Neutrophil (primary cell): ENCODE results near the gene MAPK10.

ENCODE experiments used
- H3K27ac ChIP-seq: fragments of 200-600 bp; sonication (generic); 2 replicates; pipeline ENCODE4 v1.5.1; 2016; ENCODE audit warnings: mild to moderate bottlenecking, moderate library complexity
- H3K27me3 ChIP-seq: fragments of 200-600 bp; sonication (generic); 2 replicates; pipeline ENCODE4 v1.6.0; 2016; ENCODE audit warnings: mild to moderate bottlenecking
- H3K36me3 ChIP-seq: fragments of 200-600 bp; sonication (generic); 2 replicates; pipeline ENCODE4 v1.5.1; 2017
- H3K4me1 ChIP-seq, 2 experiments: fragments of 200-600 bp in 1 of 2; sonication (generic) in 1 of 2; 1 replicate in 1 of 2; 2 replicates in 1 of 2; pipeline versions ENCODE4 v1.5.1 to v1.6.1; 2013 to 2016; ENCODE audit warnings: low read depth in 1 of 2, low read length in 1 of 2, mild to moderate bottlenecking in 1 of 2, moderate library complexity in 1 of 2; ENCODE audit not compliant: control insufficient read depth in 1 of 2, insufficient read depth in 1 of 2
- H3K4me3 ChIP-seq, 2 experiments: fragments of 200-600 bp in 1 of 2; sonication (generic) in 1 of 2; 1 replicate in 1 of 2; 2 replicates in 1 of 2; pipeline ENCODE4 v1.5.1; 2013 to 2016; ENCODE audit warnings: low read depth in 1 of 2, low read length in 1 of 2, mild to moderate bottlenecking in 1 of 2, moderate library complexity in 1 of 2
- H3K9me3 ChIP-seq: fragments of 200-600 bp; sonication (generic); 2 replicates; pipeline ENCODE4 v1.5.1; 2016
- CTCF ChIP-seq: fragments of 200-600 bp; sonication (generic); IDR thresholded peaks from 2 replicates; pipeline ENCODE4 v1.5.1; 2016; ENCODE audit warnings: antibody characterized with exemption

Gene MAPK10

GRCh38 chr4:85940151-85940550 lies 419.7 kb downstream of the MAPK10 start:
- Histone ChIP-seq H3K4me3 (no peak overlapping the region), H3K27me3 (no peaks in the 10 kb centered on the region), H3K27ac (no peak overlapping the region), H3K36me3 (no peaks in the 10 kb centered on the region), H3K9me3 (no peaks in the 10 kb centered on the region), H3K4me1 (peaks cover 8 to 16% of the 10 kb centered on the region in 2 experiments)
- no peak for TF ChIP-seq CTCF
